Rectal smooth muscle tissue (tissue), 1 donor: ENCODE results near the gene PRKAG2.

Source experiments
- H3K27ac ChIP-seq: one replicate; pipeline ENCODE4 v1.7.0; 2013; ENCODE audit warnings: low read depth, low read length, inconsistent platforms
- H3K27me3 ChIP-seq: one replicate; pipeline ENCODE4 v1.7.0; 2013; ENCODE audit warnings: low read length; ENCODE audit not compliant: control insufficient read depth, insufficient read depth
- H3K36me3 ChIP-seq: one replicate; pipeline ENCODE4 v1.7.0; 2013; ENCODE audit warnings: low read length; ENCODE audit not compliant: control insufficient read depth, insufficient read depth
- H3K4me1 ChIP-seq: one replicate; pipeline ENCODE4 v1.7.0; 2013; ENCODE audit warnings: low read length; ENCODE audit not compliant: control insufficient read depth, insufficient read depth
- H3K4me3 ChIP-seq: one replicate; pipeline ENCODE4 v1.7.0; 2013; ENCODE audit warnings: low read length
- H3K9ac ChIP-seq: one replicate; pipeline ENCODE4 v1.7.0; 2013; ENCODE audit warnings: low read length

PRKAG2 gene

DNA sequence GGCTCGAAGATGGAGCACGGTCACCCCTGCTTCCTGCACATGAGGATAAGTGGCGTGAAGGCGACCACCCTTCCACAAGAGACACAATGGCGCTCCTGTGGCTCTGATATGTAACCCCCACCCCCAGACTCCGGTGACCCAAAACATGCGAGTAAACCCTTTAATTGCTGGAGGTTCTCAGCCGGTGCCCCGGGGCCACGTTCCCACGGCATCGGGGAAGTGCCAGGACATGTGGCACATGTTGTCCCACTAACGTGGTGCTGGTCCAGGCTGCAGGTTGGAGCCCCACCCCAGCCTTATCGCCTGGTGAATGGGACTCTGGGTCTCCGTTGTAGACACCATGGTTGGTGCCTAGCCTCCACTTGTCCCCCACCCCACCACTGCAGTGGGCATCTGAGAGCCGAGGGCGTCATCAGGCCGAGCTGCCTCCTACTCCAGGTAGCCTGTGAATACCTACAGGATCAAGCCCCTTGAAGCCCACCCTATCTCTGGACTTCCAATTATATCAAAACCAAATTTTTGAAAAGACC, 132.8 kb downstream of the PRKAG2 start:
- Histone ChIP-seq H3K4me3 (no peak overlapping the region), H3K27ac (no peak overlapping the region), H3K9ac (no peak overlapping the region), H3K27me3 (no peaks in the 10 kb centered on the region), H3K36me3 (no peaks in the 10 kb centered on the region), H3K4me1 (no peaks in the 10 kb centered on the region)

DNA sequence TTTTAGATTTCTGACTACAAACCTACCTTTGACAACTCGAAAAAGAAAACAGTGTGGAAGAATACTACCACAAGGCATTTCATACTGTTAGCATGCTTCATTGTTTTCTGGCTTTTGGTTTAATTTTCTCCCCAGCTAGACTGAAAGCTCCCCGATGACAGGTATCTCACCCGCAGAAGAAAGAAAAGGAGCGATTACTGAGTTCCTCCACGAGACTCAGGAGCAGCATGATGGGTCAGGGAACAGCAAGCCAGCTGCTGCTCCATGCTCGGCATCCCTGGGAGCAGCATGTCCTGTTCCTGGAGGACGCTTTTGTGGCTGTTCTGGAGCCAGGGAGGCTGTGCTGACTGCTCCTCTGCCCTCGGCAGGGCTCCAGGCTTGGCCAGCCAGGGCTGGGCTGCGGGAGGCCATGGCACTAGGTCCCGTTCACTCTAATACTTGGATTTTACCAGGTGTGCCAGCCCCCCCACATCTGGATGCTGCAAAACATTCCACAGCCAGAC, 133.4 kb downstream of the PRKAG2 start:
- Histone ChIP-seq H3K27ac (no peak overlapping the region), H3K4me3 (no peak overlapping the region), H3K4me1 (no peaks in the 10 kb centered on the region), H3K36me3 (no peaks in the 10 kb centered on the region), H3K9ac (no peak overlapping the region), H3K27me3 (no peaks in the 10 kb centered on the region)

DNA sequence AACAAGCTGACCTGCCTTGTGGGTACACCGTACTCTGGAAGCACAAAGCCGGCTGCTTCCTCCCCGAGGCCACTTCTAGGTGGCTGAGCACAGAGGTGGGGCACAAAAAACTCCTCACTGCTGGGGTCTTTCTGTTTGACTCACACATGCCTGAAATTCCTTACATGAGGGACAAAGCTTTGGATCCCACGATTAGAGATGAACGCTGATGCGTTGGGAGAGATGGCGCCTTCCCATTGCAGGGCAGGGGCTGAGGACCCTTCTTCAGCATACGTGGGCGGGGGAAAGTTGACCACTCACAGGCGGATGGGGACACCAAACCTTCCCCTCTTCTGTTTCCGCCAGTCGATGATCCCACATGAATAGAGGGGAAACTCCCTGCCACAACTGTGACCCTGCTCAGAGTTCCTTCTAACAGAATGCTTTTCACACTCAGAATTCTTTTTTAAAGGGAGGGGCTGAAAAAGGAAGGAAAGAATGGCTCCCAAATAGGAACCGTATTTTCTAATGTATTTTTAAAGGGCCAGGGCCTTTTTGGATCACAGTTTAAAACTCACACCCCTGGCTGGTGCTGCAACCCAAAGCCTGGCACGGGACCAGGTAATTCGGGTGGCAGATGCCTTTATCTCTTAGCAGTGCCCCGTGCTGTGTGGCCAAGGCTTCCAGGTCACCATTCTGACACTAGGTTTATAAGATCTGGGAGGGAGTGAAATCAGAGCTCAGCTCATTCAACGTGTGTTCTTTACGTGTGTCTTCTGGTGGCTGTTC, 134.0 kb downstream of the PRKAG2 start:
- Histone ChIP-seq H3K36me3 (no peaks in the 10 kb centered on the region), H3K4me3 (no peak overlapping the region), H3K4me1 (no peaks in the 10 kb centered on the region), H3K27ac (no peak overlapping the region), H3K27me3 (no peaks in the 10 kb centered on the region), H3K9ac (no peak overlapping the region)

DNA sequence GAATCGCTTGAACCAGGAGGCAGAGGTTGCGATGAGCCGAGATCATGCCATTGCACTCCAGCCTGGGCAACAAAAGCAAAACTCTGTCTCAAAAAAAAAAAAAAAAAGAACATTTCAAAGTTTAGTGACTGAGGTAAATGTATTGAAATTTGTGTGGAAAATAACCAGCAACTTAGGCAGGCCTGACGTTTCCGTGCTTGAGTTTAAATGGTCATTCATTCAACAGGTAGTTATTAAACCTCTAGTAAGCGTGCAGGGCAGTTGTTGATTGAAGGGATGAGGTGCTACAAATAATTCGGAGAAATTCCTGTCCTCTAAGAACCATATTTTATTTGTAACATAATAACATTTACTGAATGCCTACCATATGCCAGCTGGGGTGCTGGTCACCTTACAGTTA, 135.3 kb downstream of the PRKAG2 start:
- Histone ChIP-seq H3K4me1 (peaks cover 3% of the 10 kb centered on the region), H3K27ac (no peak overlapping the region), H3K27me3 (no peaks in the 10 kb centered on the region), H3K36me3 (no peaks in the 10 kb centered on the region), H3K4me3 (no peak overlapping the region), H3K9ac (no peak overlapping the region)

DNA sequence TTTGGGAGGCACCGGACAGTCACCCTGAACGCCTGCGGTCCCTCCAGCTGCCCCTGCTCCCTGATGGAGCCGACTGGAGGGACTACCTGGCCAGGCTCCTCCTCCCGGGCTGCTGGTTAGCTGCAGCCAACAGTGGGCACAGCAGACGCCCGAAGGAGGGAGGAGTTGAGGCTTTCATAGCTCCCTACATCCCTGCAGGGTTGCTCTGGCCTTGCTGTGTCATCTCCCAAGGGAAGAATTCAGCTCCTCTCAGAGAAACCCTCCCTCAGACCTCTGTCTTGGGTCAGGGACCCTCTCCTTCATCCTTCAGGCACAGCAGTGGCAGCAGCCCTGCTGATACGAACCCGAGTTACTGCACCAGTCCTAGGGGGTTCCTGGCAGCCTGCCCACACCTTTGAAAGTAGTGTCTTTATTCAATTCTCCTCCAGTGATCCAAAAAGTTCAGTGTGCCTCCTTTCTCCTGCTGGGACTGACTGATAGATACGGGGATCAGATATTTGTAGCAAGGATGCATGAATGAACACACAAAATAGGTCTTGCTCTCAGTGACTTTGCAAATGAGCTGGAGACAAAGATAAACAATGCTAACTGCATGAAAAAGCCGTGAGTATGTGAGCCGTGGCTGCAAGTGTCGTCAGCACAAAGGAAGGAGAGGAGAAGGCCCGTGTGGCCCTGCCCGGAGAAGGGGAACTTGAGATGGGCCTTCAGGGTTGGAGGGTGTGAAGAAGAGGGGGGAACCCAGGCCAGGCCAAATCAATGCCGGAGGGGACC, 136.6 kb downstream of the PRKAG2 start:
- Histone ChIP-seq H3K27me3 (no peaks in the 10 kb centered on the region), H3K4me1 (peaks cover 9% of the 10 kb centered on the region), H3K36me3 (no peaks in the 10 kb centered on the region), H3K27ac (no peak overlapping the region), H3K4me3 (no peak overlapping the region), H3K9ac (no peak overlapping the region)

DNA sequence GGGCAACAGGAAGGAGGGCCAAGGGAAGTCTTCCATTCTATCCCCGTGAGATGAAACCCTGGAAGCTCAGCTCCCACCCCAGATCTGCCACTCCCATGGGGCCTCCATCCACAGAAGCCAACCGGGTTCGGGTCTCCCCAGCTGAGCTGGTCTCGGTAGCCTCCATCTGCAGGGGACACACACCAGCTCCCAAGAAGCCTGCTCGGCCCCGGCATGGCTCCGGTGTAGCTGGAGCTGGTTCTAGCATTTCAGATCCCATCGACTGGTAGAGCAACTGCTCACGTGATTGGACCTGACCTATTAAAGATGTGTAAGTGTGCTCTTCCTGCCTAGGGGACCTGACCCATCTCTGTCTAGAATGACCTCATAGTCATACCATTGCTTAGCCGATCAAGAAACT, 138.0 kb downstream of the PRKAG2 start:
- Histone ChIP-seq H3K36me3 (no peaks in the 10 kb centered on the region), H3K27ac (no peak overlapping the region), H3K4me1 (peaks cover 9% of the 10 kb centered on the region), H3K4me3 (no peak overlapping the region), H3K27me3 (no peaks in the 10 kb centered on the region), H3K9ac (no peak overlapping the region)

DNA sequence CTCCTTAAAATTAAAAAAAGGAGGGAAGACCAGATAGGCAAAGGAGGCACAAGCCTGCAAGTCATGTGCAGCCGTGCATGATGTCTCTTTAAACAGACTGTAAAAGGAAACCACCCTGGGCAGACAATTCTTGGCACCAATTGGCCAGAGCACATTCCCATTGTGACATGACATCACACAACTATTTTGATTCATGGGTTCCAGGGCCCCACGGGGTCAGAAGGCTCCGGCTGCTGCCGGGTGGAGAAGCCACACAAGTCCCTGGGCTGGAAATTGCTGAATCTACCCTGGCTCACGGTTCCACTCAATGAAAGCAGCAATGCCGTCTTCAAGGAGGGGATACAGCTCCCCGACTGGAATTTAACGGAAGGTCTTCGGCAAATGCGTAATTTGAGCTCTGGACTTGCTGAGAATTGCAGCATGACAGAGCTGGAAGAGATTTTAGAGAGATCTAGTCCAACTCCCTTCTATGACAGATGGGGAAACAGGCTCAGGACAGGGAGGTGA, 140.5 kb downstream of the PRKAG2 start:
- peak overlapping the region; percentile 57 for H3K4me3 ChIP-seq
- no peak overlapping the region for H3K9ac ChIP-seq
- H3K4me1 ChIP-seq, result peaks cover 9% of the 10 kb centered on the region
- no peaks in the 10 kb centered on the region for H3K27me3 ChIP-seq
- no peaks in the 10 kb centered on the region for H3K36me3 ChIP-seq
- H3K27ac ChIP-seq, result peak overlapping the region; percentile 44

DNA sequence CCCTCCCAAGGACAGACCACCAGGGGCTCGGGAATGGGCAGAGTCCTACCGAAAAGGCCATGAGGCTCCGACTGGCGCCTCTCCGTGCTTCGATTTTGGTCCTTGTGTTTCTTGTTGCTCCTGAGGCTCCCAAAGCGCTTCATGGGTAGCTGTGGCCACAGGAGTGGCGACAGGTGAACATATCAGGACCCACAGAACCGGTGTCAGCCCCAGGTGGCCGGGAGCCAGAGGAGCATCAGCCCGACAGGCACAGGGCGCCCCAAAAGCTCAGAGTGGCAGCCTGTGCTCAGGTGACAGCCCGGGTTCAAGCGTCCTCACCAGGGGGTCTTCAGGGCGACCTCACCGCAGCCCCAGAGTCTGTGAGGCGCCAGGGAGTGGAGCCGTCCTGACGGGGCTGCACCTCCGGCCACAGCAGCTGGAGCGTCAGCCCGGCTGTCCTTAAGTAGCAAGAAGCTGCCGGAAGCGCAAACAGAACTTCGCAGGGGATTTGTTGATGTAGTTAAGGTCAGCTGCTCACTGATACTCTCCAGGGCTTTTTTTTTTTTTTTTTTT, 141.0 kb downstream of the PRKAG2 start:
- peak overlapping the region; percentile 46 for H3K27ac ChIP-seq

DNA sequence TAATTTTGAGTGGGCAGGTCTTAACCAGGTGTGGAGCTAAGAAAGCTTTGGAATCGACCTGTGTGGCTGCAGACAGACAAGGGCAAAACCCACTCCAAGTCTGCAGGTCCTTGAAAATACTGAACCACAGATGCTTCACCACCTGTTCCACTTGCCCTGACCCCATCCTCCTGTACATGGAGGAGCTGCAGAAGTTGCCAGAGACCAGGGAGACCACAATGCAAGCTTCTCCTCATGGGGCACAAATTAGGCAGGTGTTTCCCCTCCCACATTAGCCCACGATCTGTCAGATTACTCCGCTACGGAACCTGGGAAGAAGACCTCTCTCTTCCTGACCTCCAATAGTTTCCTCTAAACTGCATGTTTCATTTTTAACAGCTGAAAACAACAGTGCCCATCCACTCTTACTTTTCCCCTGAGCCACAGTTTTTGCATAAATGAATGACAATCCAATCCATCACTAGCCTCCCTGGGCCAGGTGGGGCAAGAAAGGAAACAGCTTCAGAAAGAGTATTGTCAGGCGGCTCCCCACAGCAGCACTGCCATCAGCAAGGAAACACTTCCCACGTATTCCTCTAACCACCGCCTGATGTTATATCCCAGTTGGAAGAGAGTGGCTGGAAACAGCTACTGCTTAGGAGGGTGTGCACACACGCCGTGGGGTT, 141.6 kb downstream of the PRKAG2 start:
- Histone ChIP-seq H3K36me3 (no peaks in the 10 kb centered on the region), H3K27ac (peak overlapping the region; percentile 46), H3K4me3 (peak overlapping the region; percentile 57), H3K9ac (no peak overlapping the region), H3K27me3 (no peaks in the 10 kb centered on the region), H3K4me1 (peaks cover 9% of the 10 kb centered on the region)

More for the DNA sequence above, 141.0 kb downstream of the PRKAG2 start:
- peak overlapping the region; percentile 57 for H3K4me3 ChIP-seq
- no peaks in the 10 kb centered on the region for H3K36me3 ChIP-seq
- H3K4me1 ChIP-seq, result peaks cover 9% of the 10 kb centered on the region
- no peak overlapping the region for H3K9ac ChIP-seq
- H3K27me3 ChIP-seq, result no peaks in the 10 kb centered on the region

DNA sequence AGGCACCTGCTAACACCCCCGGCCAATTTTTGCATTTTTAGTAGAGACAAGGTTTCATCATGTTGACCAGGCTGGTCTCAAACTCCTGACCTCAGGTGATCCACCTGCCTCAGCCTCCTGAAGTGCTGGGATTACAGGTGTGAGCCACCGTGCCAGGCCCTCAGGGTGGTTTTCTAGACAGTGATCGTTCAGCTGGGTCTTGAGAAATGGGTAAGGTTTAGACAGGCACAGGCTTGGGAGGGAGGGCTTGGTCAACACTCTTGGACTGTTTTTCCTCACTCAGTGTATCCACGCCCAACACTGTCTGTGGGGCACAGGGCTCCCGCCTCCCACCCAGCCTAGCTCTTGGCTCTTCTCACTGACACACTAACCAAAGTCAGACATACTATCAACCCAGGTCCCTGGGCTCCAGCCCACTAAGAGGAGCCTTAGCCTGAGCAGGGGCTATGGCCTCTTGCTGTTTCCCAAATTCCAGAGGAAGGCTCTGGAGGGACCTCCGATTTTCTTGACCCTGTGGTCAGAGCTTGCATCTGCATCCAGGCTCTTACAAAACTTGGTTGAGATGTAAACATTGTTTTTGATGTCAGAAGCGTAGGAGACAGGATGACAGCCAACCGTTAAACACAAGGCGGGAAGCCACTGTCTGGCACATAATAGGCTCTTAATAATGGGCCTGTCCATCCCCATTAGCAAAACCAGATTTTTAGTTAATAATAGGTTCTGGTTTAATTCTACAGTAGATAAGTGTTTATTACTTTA, 143.9 kb downstream of the PRKAG2 start:
- H3K36me3 ChIP-seq, result no peaks in the 10 kb centered on the region
- H3K27ac ChIP-seq, result no peak overlapping the region
- no peak overlapping the region for H3K9ac ChIP-seq
- no peaks in the 10 kb centered on the region for H3K27me3 ChIP-seq
- no peak overlapping the region for H3K4me3 ChIP-seq
- H3K4me1 ChIP-seq, result peaks cover 11% of the 10 kb centered on the region

DNA sequence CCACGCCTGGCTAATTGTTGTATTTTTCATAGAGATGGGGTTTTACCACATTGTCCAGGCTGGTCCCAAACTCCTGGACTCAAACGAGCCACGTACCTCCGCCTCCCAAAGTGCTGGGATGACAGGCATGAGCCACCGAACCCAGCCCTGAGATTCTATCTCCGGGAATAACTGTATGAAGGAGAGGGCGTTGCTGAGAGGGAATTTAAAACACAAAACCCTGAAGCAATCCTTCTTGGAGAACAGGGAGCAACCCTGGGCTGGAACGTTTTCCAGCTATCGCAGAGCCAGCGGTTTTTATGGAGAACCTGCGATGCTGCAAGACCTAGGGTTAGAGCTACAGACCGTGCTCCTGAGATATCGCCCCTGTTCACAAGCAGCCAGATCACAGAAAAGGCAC, 144.6 kb downstream of the PRKAG2 start:
- Histone ChIP-seq H3K27ac (no peak overlapping the region), H3K27me3 (no peaks in the 10 kb centered on the region), H3K4me3 (no peak overlapping the region), H3K9ac (no peak overlapping the region), H3K36me3 (no peaks in the 10 kb centered on the region), H3K4me1 (peaks cover 13% of the 10 kb centered on the region)
